ENCODE data around the gene KBTBD7.

The KBTBD7 gene

GRCh38 chr13:41196620-41197019 lies 2.3 kb upstream of the KBTBD7 start:
- no peak for DNase-seq (ENCODE audit: low spot score)
- no peak for TF ChIP-seq CTCF (IDR thresholded peaks at IDR 0.05; ENCODE audit: extremely low read depth, missing control alignments)

GRCh38 chr13:41196011-41196410 lies 1.6 kb upstream of the KBTBD7 start:
- DNase-seq (ENCODE audit: low spot score) = no peak
- TF ChIP-seq CTCF (IDR thresholded peaks at IDR 0.05; ENCODE audit: extremely low read depth, missing control alignments) = no peak

GRCh38 chr13:41193469-41193868 lies 900 bp downstream of the KBTBD7 start:
- no peak for DNase-seq (ENCODE audit: low spot score)
- no peak for TF ChIP-seq CTCF (IDR thresholded peaks at IDR 0.05; ENCODE audit: extremely low read depth, missing control alignments)

GRCh38 chr13:41188584-41188983 lies 5.8 kb downstream of the KBTBD7 start:
- DNase-seq (ENCODE audit: low spot score) = no peak
- no peak for TF ChIP-seq CTCF (IDR thresholded peaks at IDR 0.05; ENCODE audit: extremely low read depth, missing control alignments)

GRCh38 chr13:41186481-41186880 lies 7.9 kb downstream of the KBTBD7 start:
- no peak for DNase-seq (ENCODE audit: low spot score)
- TF ChIP-seq CTCF (IDR thresholded peaks at IDR 0.05; ENCODE audit: extremely low read depth, missing control alignments) = no peak

GRCh38 chr13:41182231-41182630 lies 12.1 kb downstream of the KBTBD7 start:
- DNase-seq (ENCODE audit: low spot score) = no peak
- no peak for TF ChIP-seq CTCF (IDR thresholded peaks at IDR 0.05; ENCODE audit: extremely low read depth, missing control alignments)

GRCh38 chr13:41179593-41180250 lies 14.6 kb downstream of the KBTBD7 start:
- no peak for TF ChIP-seq CTCF (IDR thresholded peaks at IDR 0.05; ENCODE audit: extremely low read depth, missing control alignments)
- no peak for DNase-seq (ENCODE audit: low spot score)

All from GM20000 (cell line).